AG09309 (cell line): ENCODE results near the gene HARS1.
"Not testable (repeated sequence)": the region's sequence is repeated elsewhere in the genome, so short reads cannot be mapped to it uniquely, and the experiment has no call there.

ENCODE experiments used
- DNase-seq: peaks from one replicate; pipeline ENCODE4 v3.0.0-alpha.2; 2010; ENCODE audit warnings: low read depth
- H3K4me3 ChIP-seq: 2 replicates; pipeline ENCODE4 v1.5.1; 2011; ENCODE audit warnings: mild to moderate bottlenecking, low read depth, low read length, moderate library complexity; ENCODE audit not compliant: control insufficient read depth
- CTCF ChIP-seq: IDR thresholded peaks from 2 replicates; pipeline ENCODE4 v1.5.1; 2011; ENCODE audit warnings: mild to moderate bottlenecking, low read depth, low read length, inconsistent platforms; ENCODE audit not compliant: insufficient read depth, control insufficient read depth; ENCODE audit errors: missing control alignments

Gene HARS1

GRCh38 chr5:140664030-140664358 is 27.2 kb downstream of the HARS1 start:
- H3K4me3 ChIP-seq: peak overlapping the region; percentile 91
- no peak for DNase-seq
- TF ChIP-seq CTCF: no peak

- not testable (repeated sequence) for H3K4me3 ChIP-seq, DNase-seq
Measured at GRCh38 chr5:140660371-140660770, 30.8 kb downstream of the HARS1 start.

GRCh38 chr5:140658870-140659269 is 32.3 kb downstream of the HARS1 start:
- no peak for TF ChIP-seq CTCF
- DNase-seq: no peak
- no peak overlapping the region for H3K4me3 ChIP-seq

GRCh38 chr5:140647042-140647419 is 44.1 kb downstream of the HARS1 start:
- TF ChIP-seq CTCF: no peak
- no peak for DNase-seq
- H3K4me3 ChIP-seq: peak overlapping the region; percentile 84

GRCh38 chr5:140642718-140643117 is 48.5 kb downstream of the HARS1 start:
- peak; percentile 83 for DNase-seq
- no peak for TF ChIP-seq CTCF
- H3K4me3 ChIP-seq: no peak overlapping the region

- no peak for DNase-seq
- no peak for TF ChIP-seq CTCF
- no peak overlapping the region for H3K4me3 ChIP-seq
Measured at GRCh38 chr5:140641716-140642115, 49.5 kb downstream of the HARS1 start.

- peak within 1 kb of the TSS; percentile 77 for H3K4me3 ChIP-seq
- peak; percentile 63 for DNase-seq
- TF ChIP-seq CTCF: peak; percentile 53
Measured at GRCh38 chr5:140639148-140639981, 51.8 kb downstream of the HARS1 start, which contains the start of gene TMCO6. TMCO6 (plus strand) TSS chr5:140639451; CDS start chr5:140639528, 77 bp downstream.

- DNase-seq: not testable (repeated sequence)
- H3K4me3 ChIP-seq: peak overlapping the region; percentile 23
Measured at GRCh38 chr5:140638898-140639147, 52.3 kb downstream of the HARS1 start.
